ENCODE measurements around the gene TTC27. TPM values are rescaled to one million over a fixed set of nuclear protein-coding genes. Genes with fewer than 3 reads are reported as not detected.

The TTC27 gene
- total RNA-seq, 1 donor from 2014 or later = 20.4 TPM

GRCh38 chr2:32833709-32834108 lies 205.9 kb downstream of the TTC27 start:
- H3K27ac Mint-ChIP-seq = no peak overlapping the region
- no peak overlapping the region for H3K4me3 Mint-ChIP-seq
- DNase-seq (ENCODE audit: extremely low spot score, unreplicated experiment) = no peak
- H3K4me1 Mint-ChIP-seq (ENCODE audit: unreplicated experiment) = peaks cover 37% of the 10 kb centered on the region
- TF ChIP-seq CTCF (conservative IDR thresholded peaks at IDR 0.05) = no peak
- H3K9me3 Mint-ChIP-seq = no peaks in the 10 kb centered on the region
- no peaks in the 10 kb centered on the region for H3K36me3 Mint-ChIP-seq
- no peaks in the 10 kb centered on the region for H3K27me3 Mint-ChIP-seq

GRCh38 chr2:32835148-32835547 lies 207.3 kb downstream of the TTC27 start:
- Mint-ChIP-seq H3K4me1 (ENCODE audit: unreplicated experiment) (peaks cover 40% of the 10 kb centered on the region), H3K9me3 (no peaks in the 10 kb centered on the region), H3K27me3 (no peaks in the 10 kb centered on the region), H3K4me3 (no peak overlapping the region), H3K36me3 (no peaks in the 10 kb centered on the region), H3K27ac (no peak overlapping the region)
- TF ChIP-seq CTCF (conservative IDR thresholded peaks at IDR 0.05) = no peak
- no peak for DNase-seq (ENCODE audit: extremely low spot score, unreplicated experiment)

GRCh38 chr2:32836933-32837332 lies 209.1 kb downstream of the TTC27 start:
- TF ChIP-seq CTCF (conservative IDR thresholded peaks at IDR 0.05) = no peak
- H3K27ac Mint-ChIP-seq = no peak overlapping the region

GRCh38 chr2:32838418-32838817 lies 210.6 kb downstream of the TTC27 start:
- Mint-ChIP-seq H3K27ac (no peak overlapping the region), H3K4me1 (ENCODE audit: unreplicated experiment) (peaks cover 38% of the 10 kb centered on the region), H3K4me3 (no peak overlapping the region), H3K9me3 (peaks cover 2% of the 10 kb centered on the region), H3K27me3 (no peaks in the 10 kb centered on the region), H3K36me3 (no peaks in the 10 kb centered on the region)
- TF ChIP-seq CTCF (conservative IDR thresholded peaks at IDR 0.05) = no peak
- no peak for DNase-seq (ENCODE audit: extremely low spot score, unreplicated experiment)

More at GRCh38 chr2:32836933-32837332, 209.1 kb downstream of the TTC27 start:
- Mint-ChIP-seq H3K4me1 (ENCODE audit: unreplicated experiment) (peaks cover 41% of the 10 kb centered on the region), H3K9me3 (no peaks in the 10 kb centered on the region), H3K4me3 (no peak overlapping the region), H3K27me3 (no peaks in the 10 kb centered on the region), H3K36me3 (no peaks in the 10 kb centered on the region)
- DNase-seq (ENCODE audit: extremely low spot score, unreplicated experiment) = no peak

GRCh38 chr2:32838949-32839348 lies 211.1 kb downstream of the TTC27 start:
- Mint-ChIP-seq H3K27me3 (no peaks in the 10 kb centered on the region), H3K9me3 (peaks cover 6% of the 10 kb centered on the region), H3K27ac (no peak overlapping the region), H3K36me3 (no peaks in the 10 kb centered on the region), H3K4me3 (no peak overlapping the region), H3K4me1 (ENCODE audit: unreplicated experiment) (peaks cover 35% of the 10 kb centered on the region)
- no peak for DNase-seq (ENCODE audit: extremely low spot score, unreplicated experiment)
- no peak for TF ChIP-seq CTCF (conservative IDR thresholded peaks at IDR 0.05)
